ENCODE results near the gene ABR.
"Not testable (repeated sequence)": the region's sequence is repeated elsewhere in the genome, so short reads cannot be mapped to it uniquely, and the experiment has no call there.

Gene ABR

DNA sequence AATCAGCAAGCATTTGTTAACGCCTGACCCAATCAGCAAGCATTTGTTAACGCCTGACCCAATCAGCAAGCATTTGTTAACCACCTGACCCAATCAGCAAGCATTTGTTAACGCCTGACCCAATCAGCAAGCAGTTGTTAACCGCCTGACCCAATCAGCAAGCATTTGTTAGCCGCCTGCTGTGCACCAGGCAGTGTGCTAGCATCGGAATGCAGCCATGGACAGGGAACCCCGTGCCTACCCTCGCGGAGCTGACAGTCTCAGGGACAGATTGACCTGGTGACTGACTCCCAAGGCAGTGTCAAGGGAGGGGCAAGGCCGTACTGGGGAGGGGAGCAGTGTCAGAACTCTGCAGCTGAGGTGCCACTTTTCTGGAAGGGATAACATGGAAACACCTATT, 66.9 kb downstream of the ABR start:
- no peak for DNase-seq

DNA sequence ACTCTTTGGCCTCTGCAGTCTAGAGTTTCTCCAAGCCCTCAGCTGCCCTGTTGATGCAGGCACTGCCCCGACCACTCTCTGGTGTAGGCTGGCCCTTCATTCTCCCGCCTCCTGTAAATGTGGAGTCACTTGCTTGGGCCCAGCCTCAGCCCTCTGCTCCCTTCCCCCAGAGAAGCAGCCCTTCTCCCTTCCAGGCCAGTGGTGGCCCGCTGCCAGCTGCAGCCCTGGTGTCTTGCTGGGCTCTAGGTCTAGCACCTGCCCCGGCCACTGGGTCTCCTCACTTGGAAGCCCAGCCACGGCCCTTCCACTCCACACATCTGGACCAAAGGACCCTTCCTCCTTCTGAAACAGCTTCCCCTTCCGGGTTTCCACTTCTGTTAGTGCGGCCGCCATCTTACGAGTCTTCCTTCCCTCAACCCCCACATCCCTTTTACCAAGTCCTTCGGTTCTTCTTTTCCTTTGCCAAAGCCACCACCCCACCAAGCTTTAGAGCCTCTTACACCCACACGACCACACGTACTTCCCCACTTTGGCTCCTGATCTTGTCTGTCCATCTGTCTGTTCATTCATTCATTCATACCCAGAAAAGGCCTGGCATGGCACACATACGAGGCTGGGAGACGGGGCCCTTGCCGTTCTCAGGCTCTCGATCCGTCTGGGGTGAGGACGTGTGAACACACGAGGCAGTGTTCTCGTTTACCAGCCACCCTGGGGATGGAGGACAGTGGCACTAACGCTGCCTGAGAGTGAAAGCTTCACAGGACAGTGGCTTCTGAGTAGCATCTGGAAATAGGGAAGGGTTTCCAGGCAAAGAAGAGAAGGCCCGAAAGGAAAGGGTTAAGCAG, 68.0 kb downstream of the ABR start:
- DNase-seq, result no peak

DNA sequence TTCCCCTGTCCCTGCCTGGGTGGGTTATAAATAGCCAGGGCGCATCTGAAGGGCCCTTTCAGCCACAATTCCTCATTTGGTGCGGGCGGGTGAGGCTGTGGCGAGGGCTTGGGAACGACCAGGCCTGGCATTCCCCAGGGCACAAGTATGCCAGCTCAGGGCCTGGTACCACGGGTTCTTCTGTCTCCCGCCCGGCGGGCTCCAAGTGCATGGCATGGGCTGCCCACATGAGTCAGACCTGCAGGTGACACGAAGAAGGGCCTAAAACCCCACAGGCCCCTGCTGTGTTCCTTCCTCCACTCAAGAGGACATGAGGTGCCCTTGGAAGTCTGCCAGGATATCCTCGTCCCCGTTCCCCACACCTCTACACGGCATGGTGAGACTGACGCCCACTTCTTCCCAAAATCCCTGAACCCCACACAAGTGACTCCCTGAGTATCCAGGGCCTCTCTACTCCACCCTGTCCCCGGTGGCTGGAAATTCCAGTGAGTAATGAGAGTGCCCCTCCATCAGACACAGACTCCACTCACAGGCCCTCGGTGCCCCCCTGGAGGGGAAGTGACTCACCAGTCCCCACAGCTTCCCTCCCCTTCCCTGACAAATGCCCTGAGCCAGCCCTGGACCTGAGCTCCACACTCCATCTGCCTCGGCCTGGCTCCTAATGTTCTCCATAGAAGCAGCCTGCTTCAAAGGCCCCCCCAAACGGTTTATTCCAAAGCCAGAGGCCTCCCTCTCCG, 68.8 kb downstream of the ABR start:
- DNase-seq, result peak; percentile 97

DNA sequence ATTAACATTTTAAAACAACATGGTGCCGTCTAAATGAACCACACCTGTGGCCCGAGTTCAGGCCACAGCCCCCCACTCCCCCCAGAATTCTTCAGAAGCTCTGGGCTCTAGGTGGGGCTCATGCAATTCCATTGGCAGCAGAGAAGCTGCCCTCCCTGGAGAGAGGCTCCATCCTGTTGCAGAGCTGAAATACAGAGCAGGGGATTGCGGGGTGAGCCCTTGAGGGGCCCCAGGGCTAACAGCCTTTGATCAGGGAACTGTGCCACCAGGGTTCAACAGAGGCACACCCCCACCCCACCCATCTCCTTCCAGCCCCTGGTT, 69.3 kb downstream of the ABR start:
- DNase-seq, result no peak

DNA sequence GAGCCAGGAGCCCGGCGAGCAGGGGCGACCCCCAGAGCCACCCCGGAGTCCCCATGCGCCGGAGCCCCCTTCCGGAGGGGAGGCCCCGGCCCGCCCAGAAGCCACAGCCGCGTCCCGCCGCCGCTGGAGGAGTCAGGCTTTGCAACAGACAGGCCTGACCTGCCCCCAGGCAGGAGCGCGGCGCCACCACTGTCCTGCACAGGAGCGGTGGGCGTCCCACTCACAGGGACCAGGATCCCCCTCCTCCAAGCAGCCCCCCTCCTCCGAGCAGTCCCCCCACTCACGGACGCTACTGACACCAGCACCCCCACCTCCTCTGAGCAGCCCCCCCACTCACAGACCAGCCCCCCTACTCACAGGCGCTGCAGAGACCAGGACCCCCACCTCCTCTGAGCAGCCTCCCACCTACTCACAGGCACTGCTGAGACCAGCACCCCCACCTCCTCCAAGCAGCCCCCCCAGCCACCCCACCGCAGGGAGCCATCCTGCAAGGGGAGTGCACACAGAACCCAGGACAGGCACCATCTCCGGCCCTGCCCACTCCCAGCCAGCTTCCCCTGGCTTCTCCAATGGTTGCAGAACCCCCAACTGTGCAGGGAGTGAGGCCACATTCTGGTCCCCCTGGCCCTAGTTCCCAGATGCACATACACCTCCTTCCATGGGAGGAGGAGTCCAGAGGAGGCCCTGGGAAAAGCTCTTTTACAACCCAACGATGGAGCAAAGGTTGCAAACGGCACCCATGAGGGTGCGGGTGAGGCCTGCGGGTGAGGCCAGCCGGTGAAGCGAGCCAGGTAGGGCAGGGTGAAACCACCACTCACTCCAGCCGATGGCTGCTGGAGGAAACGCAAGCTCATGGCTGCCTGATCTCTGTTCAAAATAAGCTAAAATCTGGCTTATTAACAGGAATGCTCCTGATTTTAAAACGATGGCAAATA, 69.9 kb downstream of the ABR start:
- no peak for DNase-seq

DNA sequence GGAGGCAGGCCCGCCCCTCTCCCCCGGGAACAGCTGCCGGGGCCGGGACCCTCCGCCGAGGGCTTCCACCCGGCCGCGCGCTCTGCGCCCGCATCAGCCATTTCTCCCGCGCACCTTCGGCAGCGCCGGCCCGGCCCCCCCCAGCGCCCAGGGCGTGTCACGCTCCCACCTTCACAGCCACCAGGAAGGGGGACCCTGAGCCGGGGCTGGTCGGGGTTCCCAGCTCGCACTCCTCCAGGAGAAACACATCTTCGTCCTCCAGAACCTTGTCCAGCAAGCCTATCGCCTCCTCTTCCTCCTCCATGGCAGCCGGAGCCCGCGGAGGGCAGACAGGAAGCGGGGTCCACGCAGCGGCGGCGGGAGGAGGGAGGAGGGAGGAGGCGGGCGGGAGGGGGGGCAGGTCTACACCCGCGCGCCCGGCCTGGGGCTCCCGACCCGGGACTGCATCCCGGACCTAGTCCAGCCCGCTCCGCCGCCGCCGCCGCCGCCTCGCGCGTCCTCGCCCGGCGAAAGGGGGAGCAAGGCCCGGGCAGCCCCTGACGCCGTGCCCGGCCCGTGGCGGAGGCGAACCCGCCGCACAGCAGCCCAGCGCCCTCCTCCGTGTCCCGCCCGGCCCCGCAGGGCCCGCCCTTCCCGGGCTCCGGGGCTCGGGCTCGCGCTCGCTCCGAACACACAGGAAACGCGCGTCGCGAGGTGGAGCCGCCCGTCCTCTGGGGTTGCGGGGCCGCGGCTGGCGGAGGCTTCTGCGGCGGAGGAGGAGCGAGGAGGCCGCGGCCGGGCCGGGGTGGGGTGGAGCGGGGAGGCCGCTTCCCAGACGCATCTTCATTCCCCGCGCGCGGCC, 70.8 kb downstream of the ABR start:
- peak; percentile 64 for DNase-seq

DNA sequence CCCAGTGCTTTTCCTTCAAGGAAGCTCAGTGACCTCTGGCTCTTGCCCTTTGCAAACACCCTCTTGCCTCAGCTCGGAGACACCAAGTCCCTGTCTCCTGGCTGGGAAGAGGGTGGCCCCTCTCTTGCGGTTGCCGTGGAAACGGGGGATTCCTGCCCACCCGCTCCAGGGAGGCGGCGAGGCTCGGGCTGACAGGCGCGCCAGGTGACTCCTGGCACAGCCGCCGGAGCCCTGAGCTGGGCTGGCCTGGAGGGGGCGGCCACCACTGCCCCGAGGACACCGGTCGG, 71.4 kb downstream of the ABR start:
- DNase-seq, result no peak

DNA sequence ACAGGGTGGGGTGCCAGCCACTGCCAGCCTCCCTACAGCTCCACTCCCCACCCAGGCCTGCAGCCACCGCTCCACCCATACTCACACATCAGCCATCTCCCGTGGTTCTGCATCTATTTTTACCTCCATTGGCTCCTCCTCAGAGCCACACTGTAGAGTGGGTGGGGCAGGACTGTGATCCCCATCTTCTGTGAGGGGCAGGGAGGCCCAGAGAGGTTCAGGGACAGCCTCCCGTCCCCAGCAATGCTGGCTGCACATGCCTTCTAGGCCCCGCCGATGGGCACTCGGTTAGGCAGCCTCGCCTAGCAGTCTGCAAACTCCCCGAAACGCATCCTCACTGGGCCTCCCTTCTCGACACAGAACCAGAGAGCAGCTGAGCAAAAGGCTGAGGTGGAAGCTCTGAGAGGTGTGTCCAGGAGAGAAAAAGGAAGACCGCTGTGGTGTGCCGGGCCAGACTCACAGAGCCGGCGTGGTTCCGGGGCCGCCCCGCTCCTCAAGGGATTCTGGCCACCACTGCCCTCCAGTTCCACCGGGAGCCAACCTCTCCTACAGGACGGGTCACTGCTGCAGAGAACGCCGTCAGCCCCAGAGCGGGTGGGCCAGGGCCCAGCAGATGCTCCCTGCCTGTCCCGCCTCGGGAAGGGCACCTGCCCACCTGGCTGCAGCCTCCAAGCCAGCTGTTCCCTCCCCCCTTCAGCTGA, 71.9 kb downstream of the ABR start:
- DNase-seq, result no peak

DNA sequence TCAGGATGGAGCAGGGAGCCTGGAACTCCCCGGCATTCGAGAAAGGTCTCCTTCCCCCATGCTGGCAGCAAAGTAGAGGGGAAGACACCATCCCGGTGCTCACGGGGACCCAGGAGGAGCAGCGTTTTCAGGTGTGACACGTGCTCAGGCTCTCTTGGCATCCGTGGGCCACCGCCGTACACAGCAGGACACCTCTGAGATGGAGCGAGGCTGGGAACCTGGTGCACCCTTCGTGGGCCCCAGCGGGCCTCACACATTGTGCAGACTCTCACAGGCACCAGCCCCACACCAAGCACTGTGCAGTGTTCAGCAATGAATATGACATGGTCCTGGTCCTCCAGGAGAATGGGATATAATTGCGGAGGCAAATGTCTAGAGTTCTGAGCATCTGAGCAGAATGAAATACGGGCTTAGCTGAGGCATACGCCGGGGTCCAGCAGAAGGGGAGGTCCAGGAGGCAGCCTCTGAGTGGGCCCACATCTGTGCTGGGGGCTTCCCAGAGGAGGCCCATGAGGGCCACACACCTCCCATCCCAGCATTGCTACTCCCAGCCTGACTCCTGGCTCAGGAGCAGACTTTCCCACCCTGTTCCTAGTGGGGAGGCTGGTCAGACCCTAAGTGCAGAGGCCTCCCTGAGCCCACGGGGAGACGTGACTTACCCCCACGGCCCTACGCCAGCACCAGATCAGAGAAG, 72.6 kb downstream of the ABR start:
- DNase-seq, result no peak

DNA sequence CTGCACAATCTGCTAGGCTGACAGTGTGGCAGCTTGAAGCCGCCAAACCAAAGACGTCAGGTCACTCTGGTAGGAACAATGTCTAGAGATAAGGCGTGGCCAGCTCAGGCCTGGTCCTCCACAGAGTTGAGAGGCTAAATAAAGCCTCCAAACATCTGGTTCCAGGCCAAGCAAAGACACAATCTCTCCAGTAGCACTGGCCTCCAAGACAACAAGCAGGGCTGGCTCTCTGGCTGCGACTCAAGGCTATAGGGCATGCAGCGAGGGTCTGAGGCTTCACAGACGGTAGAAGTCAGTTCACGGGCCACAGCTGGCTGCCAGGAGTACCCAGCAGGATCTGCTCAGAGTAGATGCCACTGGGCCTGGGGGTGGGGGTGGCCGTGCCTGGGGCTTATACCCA, 75.6 kb downstream of the ABR start:
- DNase-seq, result no peak

DNA sequence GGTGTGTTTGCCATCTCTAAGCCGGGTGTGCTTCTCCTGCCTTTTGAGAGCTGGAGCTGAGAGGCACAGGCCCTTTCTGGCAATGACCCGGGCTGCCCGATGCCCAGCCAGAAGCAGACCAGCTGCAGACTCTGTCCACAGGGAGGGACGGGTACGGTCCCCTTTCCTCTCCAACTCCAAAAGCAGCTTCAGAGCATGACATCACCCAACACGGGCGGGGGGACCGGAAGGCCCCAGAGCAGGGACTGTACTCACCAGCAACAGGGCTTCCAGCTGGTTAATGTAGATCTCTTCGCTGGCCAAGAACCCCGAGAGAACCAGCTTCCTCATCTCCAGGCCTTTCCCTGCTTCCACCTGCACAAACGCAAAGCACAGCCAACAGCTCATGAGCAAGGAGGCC, 79.4 kb downstream of the ABR start:
- DNase-seq, result no peak

DNA sequence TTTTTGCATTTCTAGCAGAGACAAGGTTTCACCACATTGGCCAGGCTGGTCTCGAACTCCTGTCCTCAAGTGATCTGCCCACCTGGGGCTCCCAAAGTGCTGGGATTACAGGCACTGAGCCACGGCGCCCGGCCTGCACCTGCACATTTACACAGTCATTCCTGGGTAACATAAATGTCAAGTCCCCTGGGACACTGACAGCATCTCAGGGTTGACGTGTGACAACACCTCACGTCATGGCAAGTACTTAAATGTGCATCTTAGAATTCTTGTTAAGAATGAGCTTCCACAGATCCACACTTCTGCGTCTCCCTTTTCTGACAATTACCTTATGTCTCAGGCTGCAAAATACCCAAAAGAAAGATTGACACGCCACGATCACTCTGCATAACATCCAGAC, 80.5 kb downstream of the ABR start:
- DNase-seq, result no peak

DNA sequence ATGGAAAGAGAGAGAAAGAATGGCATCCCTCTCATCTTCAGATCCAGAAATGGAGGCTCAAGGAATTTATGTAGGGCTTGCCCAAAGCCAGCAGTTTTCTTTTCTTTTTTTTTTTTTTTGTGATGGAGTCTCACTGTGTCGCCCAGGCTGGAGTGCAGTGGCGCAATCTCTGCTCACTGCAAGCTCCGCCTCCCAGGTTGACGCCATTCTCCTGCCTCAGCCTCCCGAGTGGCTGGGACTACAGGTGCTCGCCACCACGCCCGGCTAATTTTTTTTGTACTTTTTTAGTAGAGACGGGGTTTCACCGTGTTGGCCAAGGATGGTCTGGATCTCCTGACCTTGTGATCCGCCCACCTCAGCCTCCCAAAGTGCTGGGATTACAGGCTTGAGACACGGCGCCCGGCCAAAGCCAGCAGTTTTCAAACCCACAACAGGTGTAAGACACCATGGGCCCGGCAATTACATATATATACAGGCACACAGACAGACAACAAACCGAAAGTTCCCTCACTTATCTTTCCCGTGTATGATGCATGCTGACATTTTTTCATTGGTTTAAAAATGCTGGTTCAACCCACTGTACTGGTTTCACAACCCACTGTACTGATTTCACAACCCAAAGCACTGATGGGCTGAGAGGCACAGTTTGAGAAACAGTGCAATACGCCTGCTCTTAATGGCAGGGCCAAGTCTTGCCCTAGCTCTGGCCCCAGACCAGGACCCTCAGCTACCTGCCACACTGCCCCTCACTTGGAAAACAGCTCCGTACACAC, 81.6 kb downstream of the ABR start:
- not testable (repeated sequence) for DNase-seq

DNA sequence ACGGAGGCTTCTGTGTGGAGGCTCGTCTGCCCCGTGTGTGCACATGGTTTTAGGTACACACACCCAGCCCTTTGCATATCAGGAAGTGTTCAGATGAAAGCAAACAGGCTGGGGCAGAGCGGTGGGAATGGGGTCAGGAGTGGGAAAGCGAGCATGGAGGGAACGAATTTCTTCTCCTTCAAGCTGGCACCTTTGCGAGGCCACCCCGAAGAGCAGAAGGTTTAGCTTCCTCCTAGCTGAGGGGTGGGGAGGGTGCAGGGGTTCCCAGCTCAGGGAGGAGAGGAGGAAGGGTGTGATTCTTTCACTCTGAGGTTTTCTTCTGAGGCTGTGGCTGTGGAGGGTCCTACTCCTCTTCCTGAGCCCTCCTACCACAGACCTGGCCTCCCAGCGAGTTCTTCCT, 83.6 kb downstream of the ABR start:
- no peak for DNase-seq

DNA sequence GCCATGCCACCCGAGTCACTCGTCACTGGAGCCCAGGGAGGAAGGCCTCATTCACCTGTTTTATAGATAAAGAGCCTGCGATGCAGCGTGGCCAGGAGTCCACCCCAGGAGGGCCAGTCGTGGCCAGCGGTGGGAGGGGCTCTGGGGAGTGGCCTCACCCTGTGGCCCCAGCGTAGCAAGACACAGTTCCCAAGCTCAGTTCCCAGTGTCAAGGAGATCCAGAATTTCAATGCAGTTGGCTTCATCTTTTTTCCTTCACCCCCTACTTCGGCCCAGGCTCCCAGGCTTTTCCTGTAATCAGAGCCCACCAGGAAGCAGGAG, 84.0 kb downstream of the ABR start:
- DNase-seq, result no peak

DNA sequence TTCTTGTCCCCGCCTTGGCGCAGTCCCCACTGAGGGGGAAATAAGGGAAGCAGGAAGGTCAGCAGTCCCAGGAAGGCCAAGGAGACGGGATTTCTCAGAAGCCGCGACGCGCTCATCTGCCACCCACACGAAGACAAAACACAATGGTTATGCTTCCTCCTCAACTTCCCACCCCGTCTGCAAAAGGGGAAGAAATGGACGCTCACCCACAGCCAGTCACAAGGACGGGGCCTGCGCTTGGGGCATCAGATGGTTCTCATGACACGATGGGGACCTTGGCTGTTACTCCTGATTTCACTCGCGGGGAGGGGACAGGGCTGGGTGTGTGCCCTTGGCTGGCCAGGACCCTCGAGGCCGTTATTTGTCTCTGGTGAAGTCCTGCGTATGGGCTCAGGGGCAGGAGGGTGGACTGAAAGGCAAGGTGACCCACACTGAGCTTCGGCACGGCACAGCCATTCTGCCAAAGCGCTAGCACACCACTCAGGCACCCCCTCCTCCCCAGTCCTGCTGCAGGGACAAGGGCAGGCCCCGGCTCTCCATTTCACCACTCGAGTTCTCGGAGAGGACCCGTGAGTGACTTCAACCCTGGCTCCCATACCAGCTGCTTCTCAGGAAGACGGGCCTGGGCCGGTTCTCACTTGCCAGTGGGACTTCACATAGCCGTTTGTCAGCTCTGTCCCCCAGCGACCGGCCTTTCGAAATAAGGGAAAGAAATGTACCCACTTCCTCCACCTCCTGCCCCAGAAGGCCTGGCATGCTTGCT, 84.5 kb downstream of the ABR start:
- DNase-seq, result no peak

DNA sequence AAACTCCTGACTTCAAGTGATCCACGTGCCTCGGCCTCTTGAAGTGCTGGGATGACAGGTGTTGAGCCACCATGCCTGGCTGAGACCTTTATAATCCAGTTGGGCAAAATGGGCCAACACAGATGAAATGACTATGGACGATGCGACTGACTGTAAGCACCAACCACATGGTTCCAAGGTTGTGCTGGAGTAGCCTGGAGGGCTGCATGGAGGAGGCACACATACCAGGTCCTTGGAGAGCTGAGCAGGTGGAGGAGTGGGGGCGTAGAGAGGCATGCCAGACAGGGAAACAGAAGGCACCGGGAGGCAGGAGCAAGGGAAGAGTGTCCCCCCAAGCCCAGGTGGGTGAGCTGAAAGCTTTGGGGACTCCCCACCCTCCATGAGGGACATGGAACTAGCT, 85.2 kb downstream of the ABR start:
- no peak for DNase-seq

DNA sequence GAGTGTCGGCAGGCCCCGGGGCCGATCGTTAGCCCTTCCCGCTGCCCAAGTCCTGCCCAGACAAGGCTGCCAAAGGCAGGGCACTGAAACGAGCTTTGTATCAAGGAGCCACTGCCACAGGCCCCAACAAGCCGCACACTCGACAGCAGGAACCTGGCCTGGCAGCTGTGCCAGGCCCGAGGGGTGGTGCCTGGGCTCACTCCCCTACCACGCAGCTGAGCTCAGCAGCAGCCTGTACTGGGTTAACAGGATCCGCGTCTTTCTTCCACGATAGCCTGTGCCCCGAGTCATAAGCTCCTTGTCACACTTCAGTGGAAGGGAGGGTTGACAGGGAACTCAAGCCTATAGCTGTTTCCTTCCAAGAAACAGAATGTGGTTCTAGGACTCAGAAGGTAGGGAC, 87.9 kb downstream of the ABR start:
- no peak for DNase-seq

DNA sequence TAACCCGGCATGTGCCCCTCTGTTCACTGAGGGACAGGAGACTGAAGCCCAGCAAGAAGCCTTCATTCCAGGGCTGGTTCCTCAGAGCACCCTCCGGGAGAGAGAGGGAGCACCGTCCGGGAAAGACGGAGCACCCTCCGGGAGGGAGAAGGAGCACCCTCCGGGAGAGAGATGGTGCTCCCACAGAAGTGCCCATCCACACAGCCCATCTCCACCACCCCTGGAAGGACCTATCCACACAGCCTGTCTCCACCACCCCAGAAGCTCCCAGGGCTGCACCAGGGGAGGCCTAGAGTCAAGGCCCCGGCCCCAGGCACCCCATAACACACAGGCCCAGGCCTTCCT, 88.6 kb downstream of the ABR start:
- DNase-seq, result no peak

DNA sequence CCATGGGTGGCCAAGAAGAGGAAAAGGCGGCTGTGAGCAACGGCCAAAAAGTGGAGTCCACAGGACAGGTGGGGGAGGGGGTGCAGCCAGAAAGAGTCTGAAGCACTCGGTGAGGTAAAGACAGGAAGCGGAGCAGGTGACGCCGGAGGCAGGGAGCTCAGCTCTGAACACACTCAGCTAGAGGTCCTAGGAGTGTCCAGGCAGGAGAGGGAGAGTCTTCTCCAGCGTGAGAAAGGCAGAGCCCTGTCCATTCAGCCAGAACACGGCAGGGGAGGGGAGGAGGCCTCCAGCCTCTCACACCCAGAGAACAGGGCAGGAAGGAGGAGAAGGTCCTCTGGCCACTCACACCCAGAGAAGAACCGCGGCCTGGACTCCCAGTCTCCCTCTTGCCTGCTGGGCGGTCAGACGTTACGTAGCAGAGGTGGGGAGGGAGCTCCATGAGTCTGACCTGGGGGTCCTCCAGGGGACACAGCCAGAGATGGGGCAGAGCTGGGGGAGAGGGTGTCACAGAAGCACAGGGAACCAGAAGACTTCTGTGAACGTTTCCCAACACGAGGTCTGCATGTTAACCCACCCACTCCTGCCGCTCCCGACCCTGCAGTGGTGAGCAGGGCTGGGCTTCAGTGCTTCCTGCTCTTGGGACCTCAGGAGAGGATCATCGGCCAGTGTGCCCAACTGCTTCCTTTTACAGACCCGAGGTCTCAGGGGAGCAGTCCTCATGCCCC, 89.2 kb downstream of the ABR start:
- no peak for DNase-seq

All from EL (cell line).